ENCODE data around the gene CEP164. TPM values are rescaled to one million over a fixed set of nuclear protein-coding genes. Genes with fewer than 3 reads are reported as not detected.

Gene CEP164
- total RNA-seq, 1 experiment from 2014 or later = 21.0 TPM

DNA sequence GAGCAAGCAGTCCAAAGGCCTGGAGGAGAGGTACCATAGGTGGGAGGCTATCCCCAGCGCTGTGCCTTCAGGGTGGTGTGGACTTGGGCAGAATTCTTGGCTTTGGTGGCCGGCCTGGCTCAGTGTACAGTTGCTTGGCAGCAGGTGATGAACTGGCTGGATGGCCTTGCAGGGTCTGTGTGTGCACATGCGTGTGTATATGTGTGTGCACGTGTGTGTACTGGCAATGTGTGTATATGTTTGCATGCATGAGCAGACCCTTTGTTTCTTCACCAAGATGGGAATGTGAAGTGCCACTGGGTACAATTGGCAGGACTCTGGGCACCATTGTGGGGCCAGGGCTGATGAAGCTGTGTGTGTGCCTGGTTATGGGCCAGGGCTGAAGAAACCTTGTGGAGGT is 53.0 kb downstream of the CEP164 start:
- Mint-ChIP-seq H3K27me3 (ENCODE audit: low read depth) (no peaks in the 10 kb centered on the region), H3K36me3 (no peaks in the 10 kb centered on the region), H3K4me1 (peaks cover 7% of the 10 kb centered on the region), H3K9me3 (no peaks in the 10 kb centered on the region), H3K27ac (peak overlapping the region; percentile 34; the same call in 1 of the 2 replicates), H3K4me3 (no peak overlapping the region)
- CTCF ChIA-PET = interaction anchor here (0.6 to 2.0 kb wide), 3 partner anchors 46 to 427 kb away, joined by 3 to 10 read pairs (median 3); partner anchors contain the start of gene CEP164
- ATAC-seq (no peak), DNase-seq (ENCODE audit: low spot score) (no peak)
- no peak for TF ChIP-seq ZMAT4 (CRISPR knock-in tag; IDR thresholded peaks at IDR 0.05)
- TF ChIP-seq, protein P1, sequence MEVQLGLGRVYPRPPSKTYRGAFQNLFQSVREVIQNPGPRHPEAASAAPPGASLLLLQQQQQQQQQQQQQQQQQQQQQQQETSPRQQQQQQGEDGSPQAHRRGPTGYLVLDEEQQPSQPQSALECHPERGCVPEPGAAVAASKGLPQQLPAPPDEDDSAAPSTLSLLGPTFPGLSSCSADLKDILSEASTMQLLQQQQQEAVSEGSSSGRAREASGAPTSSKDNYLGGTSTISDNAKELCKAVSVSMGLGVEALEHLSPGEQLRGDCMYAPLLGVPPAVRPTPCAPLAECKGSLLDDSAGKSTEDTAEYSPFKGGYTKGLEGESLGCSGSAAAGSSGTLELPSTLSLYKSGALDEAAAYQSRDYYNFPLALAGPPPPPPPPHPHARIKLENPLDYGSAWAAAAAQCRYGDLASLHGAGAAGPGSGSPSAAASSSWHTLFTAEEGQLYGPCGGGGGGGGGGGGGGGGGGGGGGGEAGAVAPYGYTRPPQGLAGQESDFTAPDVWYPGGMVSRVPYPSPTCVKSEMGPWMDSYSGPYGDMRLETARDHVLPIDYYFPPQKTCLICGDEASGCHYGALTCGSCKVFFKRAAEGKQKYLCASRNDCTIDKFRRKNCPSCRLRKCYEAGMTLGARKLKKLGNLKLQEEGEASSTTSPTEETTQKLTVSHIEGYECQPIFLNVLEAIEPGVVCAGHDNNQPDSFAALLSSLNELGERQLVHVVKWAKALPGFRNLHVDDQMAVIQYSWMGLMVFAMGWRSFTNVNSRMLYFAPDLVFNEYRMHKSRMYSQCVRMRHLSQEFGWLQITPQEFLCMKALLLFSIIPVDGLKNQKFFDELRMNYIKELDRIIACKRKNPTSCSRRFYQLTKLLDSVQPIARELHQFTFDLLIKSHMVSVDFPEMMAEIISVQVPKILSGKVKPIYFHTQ (CRISPR knock-in tag; IDR thresholded peaks at IDR 0.05) = no peak
- no peak for TF ChIP-seq TCF7 (CRISPR knock-in tag; IDR thresholded peaks at IDR 0.05; ENCODE audit: low read depth)
- TF ChIP-seq, protein P2, sequence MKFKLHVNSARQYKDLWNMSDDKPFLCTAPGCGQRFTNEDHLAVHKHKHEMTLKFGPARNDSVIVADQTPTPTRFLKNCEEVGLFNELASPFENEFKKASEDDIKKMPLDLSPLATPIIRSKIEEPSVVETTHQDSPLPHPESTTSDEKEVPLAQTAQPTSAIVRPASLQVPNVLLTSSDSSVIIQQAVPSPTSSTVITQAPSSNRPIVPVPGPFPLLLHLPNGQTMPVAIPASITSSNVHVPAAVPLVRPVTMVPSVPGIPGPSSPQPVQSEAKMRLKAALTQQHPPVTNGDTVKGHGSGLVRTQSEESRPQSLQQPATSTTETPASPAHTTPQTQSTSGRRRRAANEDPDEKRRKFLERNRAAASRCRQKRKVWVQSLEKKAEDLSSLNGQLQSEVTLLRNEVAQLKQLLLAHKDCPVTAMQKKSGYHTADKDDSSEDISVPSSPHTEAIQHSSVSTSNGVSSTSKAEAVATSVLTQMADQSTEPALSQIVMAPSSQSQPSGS (CRISPR knock-in tag; IDR thresholded peaks at IDR 0.05; ENCODE audit: borderline replicate concordance, low read depth) = no peak
- no peak for TF ChIP-seq JUN (CRISPR knock-in tag; IDR thresholded peaks at IDR 0.05)
- TF ChIP-seq MXD4 (CRISPR knock-in tag; IDR thresholded peaks at IDR 0.05; ENCODE audit: borderline replicate concordance) = no peak
- no peak for TF ChIP-seq CREM (CRISPR knock-in tag; IDR thresholded peaks at IDR 0.05)
- TF ChIP-seq GTF2I (CRISPR knock-in tag; conservative IDR thresholded peaks at IDR 0.05) = no peak
- TF ChIP-seq, protein P3, sequence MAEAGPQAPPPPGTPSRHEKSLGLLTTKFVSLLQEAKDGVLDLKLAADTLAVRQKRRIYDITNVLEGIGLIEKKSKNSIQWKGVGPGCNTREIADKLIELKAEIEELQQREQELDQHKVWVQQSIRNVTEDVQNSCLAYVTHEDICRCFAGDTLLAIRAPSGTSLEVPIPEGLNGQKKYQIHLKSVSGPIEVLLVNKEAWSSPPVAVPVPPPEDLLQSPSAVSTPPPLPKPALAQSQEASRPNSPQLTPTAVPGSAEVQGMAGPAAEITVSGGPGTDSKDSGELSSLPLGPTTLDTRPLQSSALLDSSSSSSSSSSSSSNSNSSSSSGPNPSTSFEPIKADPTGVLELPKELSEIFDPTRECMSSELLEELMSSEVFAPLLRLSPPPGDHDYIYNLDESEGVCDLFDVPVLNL (CRISPR knock-in tag; IDR thresholded peaks at IDR 0.05; ENCODE audit: borderline replicate concordance, low read depth) = no peak
- TF ChIP-seq ARID4B (CRISPR knock-in tag; IDR thresholded peaks at IDR 0.05; ENCODE audit: borderline replicate concordance) = no peak
- TF ChIP-seq ZNF121 (CRISPR knock-in tag; IDR thresholded peaks at IDR 0.05) = no peak
- TF ChIP-seq NR3C1 (CRISPR knock-in tag; conservative IDR thresholded peaks at IDR 0.05; ENCODE audit: low read depth) = no peak
- no peak for TF ChIP-seq KAT7 (CRISPR knock-in tag; IDR thresholded peaks at IDR 0.05; ENCODE audit: borderline replicate concordance)
- TF ChIP-seq, protein P4, sequence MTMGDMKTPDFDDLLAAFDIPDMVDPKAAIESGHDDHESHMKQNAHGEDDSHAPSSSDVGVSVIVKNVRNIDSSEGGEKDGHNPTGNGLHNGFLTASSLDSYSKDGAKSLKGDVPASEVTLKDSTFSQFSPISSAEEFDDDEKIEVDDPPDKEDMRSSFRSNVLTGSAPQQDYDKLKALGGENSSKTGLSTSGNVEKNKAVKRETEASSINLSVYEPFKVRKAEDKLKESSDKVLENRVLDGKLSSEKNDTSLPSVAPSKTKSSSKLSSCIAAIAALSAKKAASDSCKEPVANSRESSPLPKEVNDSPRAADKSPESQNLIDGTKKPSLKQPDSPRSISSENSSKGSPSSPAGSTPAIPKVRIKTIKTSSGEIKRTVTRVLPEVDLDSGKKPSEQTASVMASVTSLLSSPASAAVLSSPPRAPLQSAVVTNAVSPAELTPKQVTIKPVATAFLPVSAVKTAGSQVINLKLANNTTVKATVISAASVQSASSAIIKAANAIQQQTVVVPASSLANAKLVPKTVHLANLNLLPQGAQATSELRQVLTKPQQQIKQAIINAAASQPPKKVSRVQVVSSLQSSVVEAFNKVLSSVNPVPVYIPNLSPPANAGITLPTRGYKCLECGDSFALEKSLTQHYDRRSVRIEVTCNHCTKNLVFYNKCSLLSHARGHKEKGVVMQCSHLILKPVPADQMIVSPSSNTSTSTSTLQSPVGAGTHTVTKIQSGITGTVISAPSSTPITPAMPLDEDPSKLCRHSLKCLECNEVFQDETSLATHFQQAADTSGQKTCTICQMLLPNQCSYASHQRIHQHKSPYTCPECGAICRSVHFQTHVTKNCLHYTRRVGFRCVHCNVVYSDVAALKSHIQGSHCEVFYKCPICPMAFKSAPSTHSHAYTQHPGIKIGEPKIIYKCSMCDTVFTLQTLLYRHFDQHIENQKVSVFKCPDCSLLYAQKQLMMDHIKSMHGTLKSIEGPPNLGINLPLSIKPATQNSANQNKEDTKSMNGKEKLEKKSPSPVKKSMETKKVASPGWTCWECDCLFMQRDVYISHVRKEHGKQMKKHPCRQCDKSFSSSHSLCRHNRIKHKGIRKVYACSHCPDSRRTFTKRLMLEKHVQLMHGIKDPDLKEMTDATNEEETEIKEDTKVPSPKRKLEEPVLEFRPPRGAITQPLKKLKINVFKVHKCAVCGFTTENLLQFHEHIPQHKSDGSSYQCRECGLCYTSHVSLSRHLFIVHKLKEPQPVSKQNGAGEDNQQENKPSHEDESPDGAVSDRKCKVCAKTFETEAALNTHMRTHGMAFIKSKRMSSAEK (CRISPR knock-in tag; IDR thresholded peaks at IDR 0.05; ENCODE audit: borderline replicate concordance) = no peak
- TF ChIP-seq OVOL2 (CRISPR knock-in tag; IDR thresholded peaks at IDR 0.05; ENCODE audit: borderline replicate concordance) = no peak
- POLR2A ChIA-PET = no interaction called here
